GM18519 (cell line): ENCODE data around the gene KSR1.
"Not testable (repeated sequence)": the region's sequence is repeated elsewhere in the genome, so short reads cannot be mapped to it uniquely, and the experiment has no call there.

Experiments used
- ATAC-seq: cut with Tn5 transposase; IDR thresholded peaks from one replicate; pipeline ENCODE4 v1.9.1; 2021; ENCODE audit warnings: mild to moderate bottlenecking, moderate library complexity; ENCODE audit not compliant: unreplicated experiment, low FRiP score

KSR1 gene

DNA sequence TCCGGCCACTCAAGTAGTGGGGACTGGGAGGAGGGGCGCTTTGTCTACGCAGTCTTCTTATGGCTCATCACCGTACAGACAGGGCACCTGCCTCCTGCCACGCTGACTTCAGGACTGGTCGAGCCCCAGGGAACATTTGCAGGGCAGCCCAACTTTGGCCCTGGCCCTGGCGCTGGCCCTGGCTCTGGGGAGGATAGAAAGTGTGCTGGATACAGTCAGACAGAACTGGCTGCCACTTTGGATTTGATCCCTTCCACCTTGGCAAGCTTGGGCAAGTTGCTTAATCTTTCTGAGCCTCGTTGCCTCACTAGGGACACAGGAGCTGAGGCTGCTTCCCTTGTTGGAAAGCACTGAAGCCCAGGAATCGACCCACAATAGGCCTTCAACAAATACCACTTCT lies 188.3 kb downstream of the KSR1 start:
- ATAC-seq: no peak

- ATAC-seq: not testable (repeated sequence)
These were observed 189.4 kb downstream of the KSR1 start for GRCh38 chr17:27645621-27646020.

DNA sequence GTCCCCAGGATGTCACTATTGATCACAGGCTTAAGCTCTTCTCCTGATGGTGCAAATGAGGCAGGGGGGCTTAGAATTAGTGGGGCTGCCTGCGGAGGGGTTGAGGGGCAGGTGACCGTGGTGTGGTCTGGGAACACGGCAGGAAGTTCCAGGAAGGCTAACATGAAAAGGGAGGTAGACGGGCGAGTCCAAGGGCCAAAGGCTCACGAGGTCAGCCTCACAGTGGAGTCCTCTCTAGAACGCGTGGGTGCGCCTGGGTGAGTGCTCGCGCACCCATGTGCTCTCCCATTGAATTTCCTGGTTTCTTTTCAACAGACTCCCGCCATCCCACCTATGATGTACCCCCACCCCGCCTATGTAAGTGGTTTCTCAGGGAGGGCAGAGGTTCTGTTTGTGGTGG lies 190.0 kb downstream of the KSR1 start:
- no peak for ATAC-seq

GRCh38 chr17:27647765-27648164 lies 191.5 kb downstream of the KSR1 start:
- no peak for ATAC-seq

- not testable (repeated sequence) for ATAC-seq
These were observed 192.9 kb downstream of the KSR1 start for GRCh38 chr17:27649111-27649571.

GRCh38 chr17:27649929-27650328 lies 193.7 kb downstream of the KSR1 start:
- no peak for ATAC-seq

DNA sequence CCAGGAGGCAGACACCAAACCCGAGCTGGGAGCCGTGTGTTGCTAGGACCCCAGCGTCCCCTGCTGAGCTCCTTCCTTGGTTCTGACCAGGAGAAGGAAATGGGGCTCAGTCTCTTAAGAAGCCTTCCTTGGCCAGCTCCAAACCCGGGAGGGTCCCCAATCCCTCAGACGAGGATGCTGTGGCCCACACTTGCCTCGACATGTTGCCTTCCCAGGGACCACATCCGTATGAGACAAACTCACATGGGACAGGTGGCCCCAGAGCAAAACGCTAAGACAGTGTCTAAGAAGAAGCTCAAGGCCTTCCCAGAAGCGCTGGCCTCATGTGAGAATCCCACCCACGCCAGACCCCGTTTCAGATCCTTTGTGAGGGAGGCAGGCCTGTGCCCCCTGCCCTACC lies 194.6 kb downstream of the KSR1 start:
- ATAC-seq: no peak

GRCh38 chr17:27651411-27652345 lies 195.4 kb downstream of the KSR1 start:
- ATAC-seq: no peak

GRCh38 chr17:27653449-27653971 lies 197.3 kb downstream of the KSR1 start:
- ATAC-seq: not testable (repeated sequence)

GRCh38 chr17:27654136-27654535 lies 197.9 kb downstream of the KSR1 start:
- ATAC-seq: no peak

- peak; percentile 48 for ATAC-seq
These were observed 198.6 kb downstream of the KSR1 start for GRCh38 chr17:27654654-27655524.

DNA sequence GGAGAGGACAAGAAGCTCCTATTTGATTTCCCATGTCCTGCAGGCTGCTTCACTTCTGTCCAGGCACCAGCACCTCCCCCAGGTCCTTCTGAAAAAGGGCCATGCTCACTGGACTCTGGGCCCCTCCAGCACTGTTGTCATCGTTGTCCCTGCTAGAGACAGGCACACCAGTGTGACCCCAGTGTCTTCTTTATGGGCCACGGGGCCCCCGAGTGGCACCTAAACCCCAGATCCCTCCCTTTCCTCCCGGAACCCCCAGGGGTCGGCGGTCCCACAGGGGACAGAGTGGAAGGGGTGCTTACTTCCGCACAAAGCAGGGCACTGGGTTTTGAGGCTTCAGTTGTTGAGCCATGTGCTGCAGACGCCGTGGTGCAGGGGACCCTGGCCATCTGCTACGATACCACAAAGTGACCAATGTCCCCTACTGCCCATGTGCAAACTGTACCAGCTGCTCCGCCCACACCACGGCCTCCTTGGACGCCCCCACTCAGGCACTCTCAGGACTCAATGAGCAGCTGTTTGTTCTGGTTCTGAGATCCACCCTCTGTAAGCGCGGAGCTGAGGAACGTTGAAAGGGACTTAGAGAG lies 199.4 kb downstream of the KSR1 start:
- ATAC-seq: not testable (repeated sequence)

GRCh38 chr17:27656620-27657019 lies 200.4 kb downstream of the KSR1 start:
- ATAC-seq: not testable (repeated sequence)

- no peak for ATAC-seq
These were observed 201.4 kb downstream of the KSR1 start for GRCh38 chr17:27657620-27658019.

GRCh38 chr17:27659683-27660082 lies 203.4 kb downstream of the KSR1 start:
- no peak for ATAC-seq

DNA sequence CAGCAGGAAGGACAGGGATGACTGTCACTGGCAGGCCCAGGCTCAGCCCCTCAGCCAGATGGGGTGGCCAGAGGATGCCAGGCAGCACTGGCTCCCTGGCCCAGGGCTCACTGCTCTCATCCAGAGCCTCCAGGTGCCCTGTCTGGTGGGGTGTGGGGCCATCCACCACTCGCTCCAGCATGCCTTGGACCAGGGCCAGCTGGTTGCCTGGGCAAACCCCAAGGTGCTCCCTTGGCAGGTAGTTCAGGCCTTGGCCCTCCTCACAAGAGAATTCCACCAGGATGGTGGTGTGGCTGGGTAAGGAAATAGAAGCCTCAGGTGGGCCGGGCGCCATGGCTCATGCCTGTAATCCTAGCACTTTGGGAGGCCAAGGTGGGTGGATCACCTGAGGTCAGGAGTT lies 204.2 kb downstream of the KSR1 start:
- ATAC-seq: no peak

DNA sequence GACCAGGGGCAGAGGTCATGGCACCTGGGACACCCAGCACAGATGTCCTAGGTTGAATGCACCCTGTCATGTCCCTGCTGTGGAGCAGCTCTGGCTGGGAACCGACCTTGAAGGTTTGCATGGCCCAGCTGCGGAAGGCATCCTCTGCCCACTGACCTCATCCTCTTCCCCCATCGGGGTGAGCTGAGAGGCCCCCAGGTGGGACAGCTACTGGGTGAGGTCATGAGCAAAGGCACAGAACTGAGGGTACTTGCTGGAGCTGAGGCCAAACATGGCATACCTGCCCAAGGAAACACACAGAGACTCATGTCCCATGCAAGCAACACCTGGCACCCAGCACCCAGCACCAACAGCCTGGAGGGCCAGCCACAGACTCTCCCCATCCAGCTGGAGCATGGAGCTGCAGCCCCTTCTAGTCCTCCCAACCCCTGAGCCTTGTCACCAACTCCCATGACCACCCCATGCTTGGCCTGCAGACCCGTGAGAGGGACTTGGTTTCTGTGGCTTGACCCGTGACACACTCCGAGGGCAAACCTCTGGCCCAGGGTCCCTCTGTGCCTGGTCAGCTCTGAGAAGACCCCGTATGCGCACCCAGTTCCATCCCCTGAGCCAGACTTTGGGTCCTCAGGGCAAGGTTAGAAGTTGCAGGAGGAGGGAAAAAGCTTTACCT lies 207.8 kb downstream of the KSR1 start:
- no peak for ATAC-seq

- ATAC-seq: no peak
These were observed 208.3 kb downstream of the KSR1 start for GRCh38 chr17:27664606-27664965.

GRCh38 chr17:27665549-27665948 lies 209.3 kb downstream of the KSR1 start:
- no peak for ATAC-seq

- not testable (repeated sequence) for ATAC-seq
These were observed 210.0 kb downstream of the KSR1 start for GRCh38 chr17:27666270-27666669.
